ENCODE measurements around the gene SMAP1.

SMAP1 gene

DNA sequence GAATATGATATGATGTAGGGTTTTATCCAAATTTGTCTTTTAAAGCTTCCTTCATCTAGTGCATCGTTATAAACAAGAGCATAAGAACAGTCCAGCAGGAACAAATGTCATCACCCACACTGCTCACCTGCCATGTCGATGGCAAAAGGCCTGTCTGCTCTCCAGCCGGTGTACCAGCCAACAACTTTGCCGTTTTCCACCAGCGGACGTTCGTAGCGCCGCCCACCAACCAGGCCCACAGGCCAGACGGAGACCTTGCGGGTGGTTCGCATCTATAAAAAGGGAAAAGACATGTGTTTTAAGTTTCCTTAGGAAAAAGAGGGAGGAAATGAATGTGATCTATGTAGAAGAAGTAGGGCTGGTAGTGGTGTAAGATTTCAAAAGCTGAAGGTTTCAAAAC lies 226.3 kb downstream of the SMAP1 start:
- ChIA-PET CTCF (interaction anchor here (2.2 to 2.6 kb wide), 3 partner anchors 9 to 187 kb away, joined by 6 to 28 read pairs (median 7); no protein-coding TSS in a partner anchor), POLR2A (no interaction called here)
- no peak overlapping the region for H3K4me3 ChIP-seq (ENCODE audit: low read depth, low read length)
- TF ChIP-seq, protein P1, sequence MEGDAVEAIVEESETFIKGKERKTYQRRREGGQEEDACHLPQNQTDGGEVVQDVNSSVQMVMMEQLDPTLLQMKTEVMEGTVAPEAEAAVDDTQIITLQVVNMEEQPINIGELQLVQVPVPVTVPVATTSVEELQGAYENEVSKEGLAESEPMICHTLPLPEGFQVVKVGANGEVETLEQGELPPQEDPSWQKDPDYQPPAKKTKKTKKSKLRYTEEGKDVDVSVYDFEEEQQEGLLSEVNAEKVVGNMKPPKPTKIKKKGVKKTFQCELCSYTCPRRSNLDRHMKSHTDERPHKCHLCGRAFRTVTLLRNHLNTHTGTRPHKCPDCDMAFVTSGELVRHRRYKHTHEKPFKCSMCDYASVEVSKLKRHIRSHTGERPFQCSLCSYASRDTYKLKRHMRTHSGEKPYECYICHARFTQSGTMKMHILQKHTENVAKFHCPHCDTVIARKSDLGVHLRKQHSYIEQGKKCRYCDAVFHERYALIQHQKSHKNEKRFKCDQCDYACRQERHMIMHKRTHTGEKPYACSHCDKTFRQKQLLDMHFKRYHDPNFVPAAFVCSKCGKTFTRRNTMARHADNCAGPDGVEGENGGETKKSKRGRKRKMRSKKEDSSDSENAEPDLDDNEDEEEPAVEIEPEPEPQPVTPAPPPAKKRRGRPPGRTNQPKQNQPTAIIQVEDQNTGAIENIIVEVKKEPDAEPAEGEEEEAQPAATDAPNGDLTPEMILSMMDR (IDR thresholded peaks at IDR 0.05; ENCODE audit: insufficient read depth, low read length, missing control alignments): no peak
- no peak for DNase-seq (ENCODE audit: low read depth, low spot score)

DNA sequence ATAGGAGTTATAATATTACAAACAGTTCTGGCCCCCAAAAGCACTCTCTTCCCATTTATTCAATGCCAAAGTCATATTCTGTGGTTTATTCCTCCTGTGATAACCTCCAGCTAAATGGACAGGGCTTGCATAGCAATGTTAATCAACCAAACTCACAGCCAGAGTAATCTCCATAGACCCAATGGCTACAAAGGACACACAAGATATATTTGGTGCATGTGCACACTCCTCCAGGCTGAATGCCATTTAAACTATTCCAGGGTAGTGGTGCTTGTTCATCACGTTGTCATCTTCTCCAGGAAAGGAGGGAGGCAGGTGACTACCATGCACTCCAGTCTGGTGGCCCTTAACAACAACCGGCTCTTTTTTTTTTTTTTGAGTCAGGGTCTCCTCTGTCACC lies 232.4 kb downstream of the SMAP1 start:
- ChIA-PET CTCF (interaction anchor here (1.1 to 4.0 kb wide), 4 partner anchors 15 to 189 kb away, joined by 3 to 21 read pairs (median 3); no protein-coding TSS in a partner anchor), POLR2A (no interaction called here)
- H3K4me3 ChIP-seq (ENCODE audit: low read depth, low read length): no peak overlapping the region
- no peak for DNase-seq (ENCODE audit: low read depth, low spot score)
- TF ChIP-seq, protein P1 (IDR thresholded peaks at IDR 0.05; ENCODE audit: insufficient read depth, low read length, missing control alignments): no peak

DNA sequence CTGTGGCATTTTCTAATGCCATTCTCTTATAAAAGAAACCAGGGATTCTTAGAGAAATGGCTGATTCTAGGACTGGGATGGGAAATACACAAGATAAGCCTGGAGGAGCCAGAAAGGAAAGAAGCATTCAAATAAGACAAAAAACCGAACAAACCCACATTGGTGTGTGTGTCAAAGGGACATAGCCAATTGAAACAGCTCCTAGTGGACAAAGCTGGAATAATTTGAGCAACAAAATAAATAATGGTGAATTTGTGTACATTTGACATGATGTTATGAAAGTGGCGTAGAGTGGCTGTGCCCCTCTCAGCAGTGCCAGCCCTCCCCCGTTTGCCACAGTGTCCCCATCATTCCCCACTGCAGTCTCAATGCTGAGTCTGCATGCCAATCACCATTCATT lies 233.6 kb downstream of the SMAP1 start:
- no peak overlapping the region for H3K4me3 ChIP-seq (ENCODE audit: low read depth, low read length)
- TF ChIP-seq, protein P1 (IDR thresholded peaks at IDR 0.05; ENCODE audit: insufficient read depth, low read length, missing control alignments): peak; percentile 3
- DNase-seq (ENCODE audit: low read depth, low spot score): no peak
- ChIA-PET POLR2A (no interaction called here), CTCF (interaction anchor here (1.1 to 4.0 kb wide), 2 partner anchors 17 to 116 kb away, joined by 3 to 21 read pairs; no protein-coding TSS in a partner anchor)

DNA sequence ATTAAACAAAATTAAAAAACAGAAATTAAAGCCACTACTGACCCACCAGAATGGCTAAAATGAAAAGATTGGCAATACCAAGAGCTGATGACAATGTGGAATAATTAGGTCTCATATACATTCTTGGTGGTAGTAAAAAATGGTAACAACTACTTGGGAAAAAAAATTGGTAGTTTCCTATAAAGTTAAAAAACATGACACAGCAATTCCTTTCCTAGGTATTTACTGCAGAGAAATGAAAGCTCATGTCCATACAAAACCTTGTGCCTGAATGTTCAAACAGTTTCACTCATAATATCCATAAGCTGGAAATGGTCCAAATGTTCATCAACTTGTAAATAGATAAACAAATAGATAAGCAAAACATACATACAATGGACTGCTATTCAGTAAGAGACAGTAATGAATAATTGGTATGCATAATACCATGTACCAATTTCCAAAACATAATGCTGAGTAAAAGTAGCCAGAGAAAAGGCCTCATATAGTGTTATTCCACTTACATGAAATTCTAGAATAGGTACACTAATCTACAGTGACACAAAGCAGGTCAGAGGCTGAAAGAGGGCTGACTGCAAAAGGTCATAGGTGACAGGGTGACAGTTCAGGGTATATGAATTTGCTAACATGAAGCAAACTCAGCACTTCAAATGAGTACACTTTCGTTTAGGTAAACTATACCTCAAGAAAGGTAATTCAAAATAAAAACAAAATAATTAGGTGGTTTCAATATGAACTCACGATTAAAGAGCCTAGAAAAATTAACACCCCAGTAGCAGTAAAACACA lies 236.2 kb downstream of the SMAP1 start:
- DNase-seq (ENCODE audit: low read depth, low spot score): no peak
- TF ChIP-seq, protein P1 (IDR thresholded peaks at IDR 0.05; ENCODE audit: insufficient read depth, low read length, missing control alignments): no peak
- ChIA-PET POLR2A (no interaction called here), CTCF (no interaction called here)
- H3K4me3 ChIP-seq (ENCODE audit: low read depth, low read length): no peak overlapping the region

DNA sequence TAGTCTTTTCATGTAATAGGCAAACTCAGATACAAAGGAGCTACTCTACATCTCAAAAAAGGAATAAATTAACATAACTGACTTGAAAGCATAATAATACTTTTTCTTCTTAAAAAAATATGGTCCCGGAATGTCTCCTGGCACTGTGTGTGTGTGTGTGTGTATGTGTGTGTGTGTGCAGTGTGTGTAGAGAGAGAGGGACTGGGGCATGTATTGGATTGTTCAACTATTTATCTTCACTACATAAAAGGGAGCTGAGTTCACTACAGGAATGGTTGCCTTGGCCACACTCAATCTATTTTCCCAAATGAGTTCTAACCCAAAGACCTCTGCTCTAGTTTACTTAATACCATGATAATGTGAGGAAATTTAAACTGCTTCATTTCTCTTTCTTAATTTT lies 238.1 kb downstream of the SMAP1 start:
- TF ChIP-seq, protein P1 (IDR thresholded peaks at IDR 0.05; ENCODE audit: insufficient read depth, low read length, missing control alignments): no peak
- POLR2A ChIA-PET: no interaction called here
- no peak overlapping the region for H3K4me3 ChIP-seq (ENCODE audit: low read depth, low read length)
- no peak for DNase-seq (ENCODE audit: low read depth, low spot score)
- CTCF ChIA-PET: no interaction called here

Measured in AG04449 (cell line).